ES-I3 (cell line): ENCODE measurements around the gene PTOV1.
"Not testable (repeated sequence)": the region's sequence is repeated elsewhere in the genome, so short reads cannot be mapped to it uniquely, and the experiment has no call there.

Experiments
- H3K36me3 ChIP-seq: 2 replicates; pipeline ENCODE4 v1.6.1; 2013; ENCODE audit warnings: mild to moderate bottlenecking, low read length, control low read depth, moderate library complexity; ENCODE audit not compliant: insufficient read depth
- H3K4me1 ChIP-seq: 2 replicates; pipeline ENCODE4 v1.6.1; 2013; ENCODE audit warnings: mild to moderate bottlenecking, control low read depth, low read length; ENCODE audit not compliant: insufficient read depth
- H3K9ac ChIP-seq: 2 replicates; pipeline ENCODE4 v1.6.1; 2013; ENCODE audit warnings: low read depth, mild to moderate bottlenecking, low read length, moderate library complexity
- H3K9me3 ChIP-seq: 2 replicates; pipeline ENCODE4 v1.6.1; 2013; ENCODE audit warnings: mild to moderate bottlenecking, low read length, moderate library complexity; ENCODE audit not compliant: control insufficient read depth, insufficient read depth

The PTOV1 gene

GRCh38 chr19:49809941-49810389, 41.0 kb upstream of the PTOV1 start:
- no peaks in the 10 kb centered on the region for H3K9me3 ChIP-seq
- peaks cover 5% of the 10 kb centered on the region; the same call in 1 of the 2 replicates for H3K4me1 ChIP-seq
- peak overlapping the region; percentile 46; the same call in 1 of the 2 replicates for H3K9ac ChIP-seq
- H3K36me3 ChIP-seq = no peaks in the 10 kb centered on the region

GRCh38 chr19:49811328-49811727, 39.6 kb upstream of the PTOV1 start:
- H3K4me1 ChIP-seq = peaks cover 5% of the 10 kb centered on the region; the same call in 1 of the 2 replicates
- no peaks in the 10 kb centered on the region for H3K9me3 ChIP-seq
- H3K9ac ChIP-seq = no peak overlapping the region
- H3K36me3 ChIP-seq = no peaks in the 10 kb centered on the region

- H3K36me3 ChIP-seq = no peaks in the 10 kb centered on the region
- peaks cover 5% of the 10 kb centered on the region; the same call in 1 of the 2 replicates for H3K4me1 ChIP-seq
- H3K9me3 ChIP-seq = no peaks in the 10 kb centered on the region
- peak overlapping the region; percentile 77; the same call in 1 of the 2 replicates for H3K9ac ChIP-seq
These were observed 38.4 kb upstream of the PTOV1 start for GRCh38 chr19:49812452-49812996.

GRCh38 chr19:49812997-49813861, 37.7 kb upstream of the PTOV1 start, which contains the start of gene FUZ:
Gene FUZ (minus strand): TSS chr19:49813292. CDS start chr19:49813106, 186 bp downstream.
- Histone ChIP-seq H3K9ac (peak within 1 kb of the TSS; percentile 77), H3K9me3 (no peaks in the 10 kb centered on the region), H3K4me1 (peaks cover 5% of the 10 kb centered on the region; the same call in 1 of the 2 replicates), H3K36me3 (no peaks in the 10 kb centered on the region)

- Histone ChIP-seq H3K9me3 (no peaks in the 10 kb centered on the region), H3K4me1 (peaks cover 5% of the 10 kb centered on the region; the same call in 1 of the 2 replicates), H3K9ac (no peak overlapping the region), H3K36me3 (no peaks in the 10 kb centered on the region)
These were observed 36.9 kb upstream of the PTOV1 start for GRCh38 chr19:49814010-49814409.

GRCh38 chr19:49816590-49816989, 34.4 kb upstream of the PTOV1 start:
- H3K9ac ChIP-seq = no peak overlapping the region
- no peaks in the 10 kb centered on the region; the same call in 1 of the 2 replicates for H3K4me1 ChIP-seq
- H3K36me3 ChIP-seq = peaks cover 4% of the 10 kb centered on the region; the same call in 1 of the 2 replicates
- H3K9me3 ChIP-seq = no peaks in the 10 kb centered on the region

- no peaks in the 10 kb centered on the region; the same call in 1 of the 2 replicates for H3K4me1 ChIP-seq
- H3K9ac ChIP-seq = peak within 1 kb of the TSS; percentile 96
- peaks cover 4% of the 10 kb centered on the region; the same call in 1 of the 2 replicates for H3K36me3 ChIP-seq
- no peaks in the 10 kb centered on the region for H3K9me3 ChIP-seq
These were observed 32.9 kb upstream of the PTOV1 start, which contains the start of gene MED25 for GRCh38 chr19:49817964-49818648. Gene MED25 (plus strand): TSS chr19:49818289. CDS start chr19:49818342, 53 bp downstream.

- peak overlapping the region; percentile 96 for H3K9ac ChIP-seq
- H3K9me3 ChIP-seq = no peaks in the 10 kb centered on the region
- H3K4me1 ChIP-seq = no peaks in the 10 kb centered on the region; the same call in 1 of the 2 replicates
- peaks cover 4% of the 10 kb centered on the region; the same call in 1 of the 2 replicates for H3K36me3 ChIP-seq
These were observed 32.1 kb upstream of the PTOV1 start for GRCh38 chr19:49818649-49819370.

GRCh38 chr19:49819452-49820115, 31.4 kb upstream of the PTOV1 start:
- H3K9me3 ChIP-seq, H3K36me3 ChIP-seq, H3K4me1 ChIP-seq, H3K9ac ChIP-seq: not testable (repeated sequence)

GRCh38 chr19:49820125-49820524, 30.8 kb upstream of the PTOV1 start:
- Histone ChIP-seq H3K9ac (no peak overlapping the region), H3K36me3 (peaks cover 4% of the 10 kb centered on the region; the same call in 1 of the 2 replicates), H3K4me1 (no peaks in the 10 kb centered on the region; the same call in 1 of the 2 replicates), H3K9me3 (no peaks in the 10 kb centered on the region)

- Histone ChIP-seq H3K9ac (no peak overlapping the region), H3K36me3 (peaks cover 4% of the 10 kb centered on the region; the same call in 1 of the 2 replicates), H3K4me1 (no peaks in the 10 kb centered on the region; the same call in 1 of the 2 replicates), H3K9me3 (no peaks in the 10 kb centered on the region)
These were observed 27.5 kb upstream of the PTOV1 start for GRCh38 chr19:49823472-49823871.

GRCh38 chr19:49824662-49825061, 26.3 kb upstream of the PTOV1 start:
- Histone ChIP-seq H3K4me1 (no peaks in the 10 kb centered on the region; the same call in 1 of the 2 replicates), H3K9ac (no peak overlapping the region), H3K36me3 (peaks cover 4% of the 10 kb centered on the region; the same call in 1 of the 2 replicates), H3K9me3 (no peaks in the 10 kb centered on the region)

- Histone ChIP-seq H3K9me3 (no peaks in the 10 kb centered on the region), H3K4me1 (no peaks in the 10 kb centered on the region), H3K9ac (no peak overlapping the region), H3K36me3 (no peaks in the 10 kb centered on the region)
These were observed 23.9 kb upstream of the PTOV1 start for GRCh38 chr19:49827034-49827433.
